Omental fat pad (tissue), 4 donors: ENCODE data around the gene TNFRSF14. TPM values are rescaled to one million over a fixed set of nuclear protein-coding genes. Genes with fewer than 3 reads are reported as not detected.

ENCODE experiments used
- ATAC-seq: fragments of 150-250 bp; one replicate; pipeline ENCODE4 v1.9.1; 2016; ENCODE audit warnings: mild to moderate bottlenecking, moderate library complexity; ENCODE audit not compliant: low FRiP score
- DNase-seq: peaks from one replicate; pipeline ENCODE4 v3.0.0-alpha.2; 2019; ENCODE audit warnings: low spot score
- total RNA-seq, 4 donors: library from RNA; depleted of rRNA; stranded (reverse); fragments of >200 nt; gene quantifications; one replicate each; pipeline ENCODE4 v1.1.0, GENCODE V29; 2016
- TF ChIP-seq, protein P1 (sequence below), 3 donors: fragments of 450-650 bp; IDR thresholded peaks; one replicate each; pipeline ENCODE4 v1.5.1; 2016 to 2017; ENCODE audit warnings: antibody characterized with exemption in 3 of 3, mild to moderate bottlenecking in 3 of 3, moderate library complexity in 2 of 3

TNFRSF14 gene
- total RNA-seq, 4 donors from 2014 or later: 26.6 to 108 (median 41.5) TPM

DNA sequence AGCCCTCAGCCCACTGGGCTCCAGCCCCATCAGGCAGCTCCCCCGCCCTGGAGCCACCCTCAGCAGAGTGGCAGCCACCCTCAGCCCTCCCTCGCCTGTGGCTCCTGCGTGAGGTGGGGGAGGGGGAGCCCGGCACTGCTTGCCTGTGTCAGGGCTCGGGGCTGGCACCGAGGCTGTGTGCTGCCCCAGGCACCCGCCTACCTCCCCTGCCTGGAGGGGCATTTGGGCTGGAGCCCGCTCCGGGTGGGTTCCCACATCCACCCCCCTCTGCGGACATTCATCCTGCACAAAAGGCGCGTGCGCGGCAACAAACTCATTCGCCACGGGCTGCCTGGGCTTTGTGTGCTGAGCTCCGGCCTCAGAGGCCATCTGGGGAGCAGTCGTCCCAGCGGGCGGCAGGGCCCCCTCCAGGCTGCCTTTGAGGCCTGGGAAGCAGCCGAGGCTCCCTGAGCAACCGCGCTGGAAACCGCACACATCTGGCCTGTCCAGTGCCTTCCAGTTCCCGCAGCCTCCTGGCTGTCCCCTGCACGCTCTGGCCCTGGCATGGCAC, 12.6 kb upstream of the TNFRSF14 start:
- TF ChIP-seq, protein P1, sequence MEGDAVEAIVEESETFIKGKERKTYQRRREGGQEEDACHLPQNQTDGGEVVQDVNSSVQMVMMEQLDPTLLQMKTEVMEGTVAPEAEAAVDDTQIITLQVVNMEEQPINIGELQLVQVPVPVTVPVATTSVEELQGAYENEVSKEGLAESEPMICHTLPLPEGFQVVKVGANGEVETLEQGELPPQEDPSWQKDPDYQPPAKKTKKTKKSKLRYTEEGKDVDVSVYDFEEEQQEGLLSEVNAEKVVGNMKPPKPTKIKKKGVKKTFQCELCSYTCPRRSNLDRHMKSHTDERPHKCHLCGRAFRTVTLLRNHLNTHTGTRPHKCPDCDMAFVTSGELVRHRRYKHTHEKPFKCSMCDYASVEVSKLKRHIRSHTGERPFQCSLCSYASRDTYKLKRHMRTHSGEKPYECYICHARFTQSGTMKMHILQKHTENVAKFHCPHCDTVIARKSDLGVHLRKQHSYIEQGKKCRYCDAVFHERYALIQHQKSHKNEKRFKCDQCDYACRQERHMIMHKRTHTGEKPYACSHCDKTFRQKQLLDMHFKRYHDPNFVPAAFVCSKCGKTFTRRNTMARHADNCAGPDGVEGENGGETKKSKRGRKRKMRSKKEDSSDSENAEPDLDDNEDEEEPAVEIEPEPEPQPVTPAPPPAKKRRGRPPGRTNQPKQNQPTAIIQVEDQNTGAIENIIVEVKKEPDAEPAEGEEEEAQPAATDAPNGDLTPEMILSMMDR (IDR thresholded peaks at IDR 0.05): no peak
- DNase-seq (no peak), ATAC-seq (no peak)

DNA sequence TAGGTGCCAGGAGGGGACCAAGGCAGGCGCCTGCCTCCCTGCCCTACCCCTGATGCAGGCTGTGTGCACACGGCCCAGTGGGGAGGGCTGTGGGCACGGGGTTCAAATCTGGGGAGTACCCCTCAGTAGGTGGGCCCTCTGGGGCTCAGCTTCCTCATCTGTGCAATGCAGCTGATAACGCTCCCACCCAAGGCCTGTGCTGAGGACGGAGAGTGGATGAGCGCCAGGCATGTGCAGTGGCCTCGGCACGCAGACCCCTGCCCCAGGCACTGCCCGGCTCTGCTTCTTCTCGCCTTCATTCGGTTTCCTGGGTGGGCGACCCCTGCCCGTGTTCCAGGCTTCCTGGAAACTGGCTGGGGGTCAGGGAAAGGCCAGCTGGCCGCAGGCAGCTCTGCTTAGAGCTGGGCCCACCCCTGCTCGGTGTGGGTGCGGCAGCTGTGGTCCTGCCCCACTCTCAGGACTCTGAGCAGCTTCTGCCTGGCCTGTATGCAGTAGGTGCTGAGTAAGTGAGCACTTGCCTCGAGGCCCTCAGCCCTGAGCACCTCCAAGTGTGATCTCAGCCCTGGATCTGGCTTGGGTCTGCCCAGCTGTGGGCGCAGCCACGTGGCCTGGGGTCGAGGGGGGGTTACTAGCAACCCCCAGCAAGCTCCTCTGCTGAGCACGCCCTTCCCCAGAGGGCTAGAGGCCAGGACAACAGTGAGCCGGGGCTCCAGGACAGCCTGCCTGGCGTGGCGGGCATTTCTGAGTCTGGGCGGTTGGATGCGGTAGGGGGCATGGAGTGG, 11.9 kb upstream of the TNFRSF14 start:
- ATAC-seq (no peak), DNase-seq (no peak)
- TF ChIP-seq, protein P1 (IDR thresholded peaks at IDR 0.05): no peak

DNA sequence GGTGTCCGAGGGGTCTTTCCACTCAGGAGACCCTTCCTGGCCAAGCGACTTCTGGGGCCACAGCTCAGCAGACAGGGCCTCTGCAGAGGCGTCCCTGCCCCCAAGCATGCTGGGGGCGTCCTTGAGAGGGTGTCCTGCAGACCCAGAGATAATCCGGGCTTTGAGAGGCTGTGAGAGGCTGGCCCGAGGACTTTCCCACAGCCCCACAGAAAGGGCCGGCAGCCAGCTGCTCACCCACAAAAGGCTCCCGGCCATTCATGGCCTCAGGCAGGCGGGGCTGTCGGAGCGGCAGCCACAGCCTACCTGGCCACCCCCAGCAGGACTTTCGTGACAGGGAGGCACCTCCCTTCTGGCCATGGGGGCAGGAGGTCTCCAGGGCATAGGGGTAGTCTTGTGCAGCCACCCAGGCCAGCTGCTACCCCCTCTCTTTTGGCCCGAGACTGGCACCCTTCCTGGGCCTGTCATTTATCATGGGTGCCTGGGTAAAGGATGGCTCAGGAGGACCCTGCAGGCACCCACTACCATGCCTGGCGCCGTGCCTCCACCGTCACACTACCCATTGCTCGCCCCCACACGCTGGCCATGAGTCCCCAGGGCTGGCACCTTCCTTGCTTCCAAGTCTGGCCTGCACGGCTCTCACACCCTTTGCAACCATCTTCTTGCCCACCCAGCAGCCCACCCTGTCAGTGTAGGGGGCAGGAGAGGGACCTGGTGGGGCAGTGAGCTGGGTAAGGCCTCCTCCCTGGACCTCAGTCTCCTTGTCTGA, 11.1 kb upstream of the TNFRSF14 start:
- DNase-seq (no peak), ATAC-seq (no peak)
- TF ChIP-seq, protein P1 (IDR thresholded peaks at IDR 0.05): no peak

DNA sequence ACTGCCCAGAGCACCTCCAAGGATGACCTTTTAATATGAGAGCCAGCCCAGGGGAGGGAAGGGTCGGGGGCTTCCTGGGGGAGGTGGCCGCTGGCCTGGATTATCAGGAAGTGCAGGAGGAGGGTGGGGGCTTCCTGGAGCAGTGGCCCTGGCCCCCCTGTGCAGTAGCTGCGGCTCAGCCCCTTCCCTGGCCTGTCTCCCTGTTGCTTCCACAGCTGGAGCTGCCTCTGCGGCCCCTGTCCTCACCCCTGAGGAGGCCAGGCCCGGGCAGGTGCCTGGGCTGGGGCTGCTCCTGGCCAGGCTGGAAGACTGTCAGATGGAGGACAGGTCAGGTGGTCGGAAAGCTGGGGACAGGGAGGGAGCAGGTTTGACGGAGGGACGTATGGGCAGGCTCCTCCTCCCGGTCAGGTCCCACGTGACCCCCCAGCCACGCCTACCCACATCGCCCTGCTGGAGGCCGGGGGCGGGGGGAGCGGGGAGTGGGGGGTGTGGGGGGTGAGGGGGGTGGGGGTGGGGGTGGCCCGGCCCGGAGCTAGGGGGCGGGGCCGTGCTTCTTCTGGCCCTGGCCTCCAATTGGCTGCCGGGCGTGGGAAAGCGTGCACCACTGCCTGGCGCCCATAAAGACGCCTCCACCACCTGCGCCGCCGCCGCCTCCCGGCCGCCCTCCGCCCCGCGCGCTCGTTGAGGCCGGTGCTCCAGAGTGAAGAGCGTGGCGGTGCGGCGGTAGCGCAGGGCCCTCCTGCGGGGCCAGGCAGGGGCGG, 10.2 kb upstream of the TNFRSF14 start:
- TF ChIP-seq, protein P1 (IDR thresholded peaks at IDR 0.05): no peak
- DNase-seq: peak; percentile 62
- peak; percentile 45 for ATAC-seq

DNA sequence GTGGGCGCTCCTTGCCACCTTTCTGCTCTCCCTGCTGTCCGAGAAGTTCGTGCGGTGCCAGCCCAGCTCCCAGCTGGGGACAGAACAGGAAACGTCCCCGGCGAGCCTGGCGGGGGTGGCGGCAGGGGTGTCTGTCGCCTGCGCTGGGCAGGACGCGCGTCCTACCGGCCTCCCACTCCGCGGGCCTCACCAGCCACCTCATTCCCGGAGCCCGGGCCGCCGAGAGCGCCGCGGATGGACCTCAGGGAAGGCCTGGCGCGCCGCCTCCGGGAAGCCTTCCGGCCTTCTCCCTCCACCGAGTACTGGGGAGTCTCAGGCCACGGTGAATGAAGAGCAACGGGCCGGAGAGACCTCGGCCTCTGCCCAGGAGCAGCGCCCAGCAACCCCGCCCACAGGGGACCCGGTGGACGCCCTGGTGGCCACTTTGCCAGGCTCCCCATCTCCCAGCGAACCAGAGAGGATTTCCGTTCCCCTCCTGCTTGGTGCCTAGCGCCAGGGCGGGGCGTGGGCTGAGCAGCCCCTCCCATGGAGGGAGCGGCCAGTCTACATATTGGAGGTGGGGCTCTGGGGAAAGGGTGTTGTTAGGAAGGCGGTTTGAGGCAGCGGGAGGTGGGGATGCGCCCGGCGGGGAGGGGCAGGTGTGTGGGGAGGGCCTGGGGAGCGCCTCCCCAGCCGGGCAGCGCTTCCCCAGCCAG, 9.5 kb upstream of the TNFRSF14 start:
- no peak for DNase-seq
- TF ChIP-seq, protein P1 (IDR thresholded peaks at IDR 0.05): no peak
- peak; percentile 65 for ATAC-seq
